SU-DHL-6 (cell line): ENCODE data around the gene LAPTM4A.
"Not testable (repeated sequence)": the region's sequence is repeated elsewhere in the genome, so short reads cannot be mapped to it uniquely, and the experiment has no call there.

ENCODE experiments used
- H2AFZ ChIP-seq: fragments of 200-600 bp; sonication (generic); 2 replicates; pipeline ENCODE4 v1.6.1; 2014; ENCODE audit warnings: low read depth, mild to moderate bottlenecking, moderate library complexity, mixed read lengths, antibody characterized with exemption, low read length; ENCODE audit not compliant: severe bottlenecking
- H3F3A ChIP-seq: fragments of 200-600 bp; shearing (Covaris generic); 2 replicates; pipeline ENCODE4 v1.6.0; 2016; ENCODE audit warnings: antibody characterized with exemption, mild to moderate bottlenecking; ENCODE audit not compliant: insufficient read depth
- H3K27ac ChIP-seq: fragments of 200-600 bp; sonication (generic); 2 replicates; pipeline ENCODE4 v1.5.1; 2016; ENCODE audit warnings: low read depth, mild to moderate bottlenecking, low read length, moderate library complexity, mixed read lengths
- H3K27me3 ChIP-seq: fragments of 200-600 bp; sonication (generic), shearing (Covaris generic); 2 replicates; pipeline ENCODE4 v1.6.0; 2014; ENCODE audit warnings: mild to moderate bottlenecking, low read length
- H3K36me3 ChIP-seq: fragments of 200-600 bp; sonication (generic); 2 replicates; pipeline ENCODE4 v1.6.1; 2014; ENCODE audit warnings: mild to moderate bottlenecking, low read length, mixed read lengths
- H3K4me2 ChIP-seq: fragments of 300-600, 200-600 bp; shearing (Covaris generic), sonication (generic); 2 replicates; pipeline ENCODE4 v1.6.0; 2014; ENCODE audit warnings: low read length, low read depth, mild to moderate bottlenecking; ENCODE audit not compliant: poor library complexity, severe bottlenecking
- H3K4me3 ChIP-seq: fragments of 200-600 bp; sonication (generic); 2 replicates; pipeline ENCODE4 v1.5.1; 2014; ENCODE audit warnings: antibody characterized with exemption, low read length, mild to moderate bottlenecking, mixed read lengths; ENCODE audit not compliant: insufficient read depth, poor library complexity, severe bottlenecking
- H3K79me2 ChIP-seq: fragments of 200-600 bp; sonication (generic); 2 replicates; pipeline ENCODE4 v1.6.1; 2014; ENCODE audit warnings: mild to moderate bottlenecking, low read length, moderate library complexity; ENCODE audit not compliant: insufficient read depth
- H3K9ac ChIP-seq: fragments of 200-600 bp; sonication (generic); 2 replicates; pipeline ENCODE4 v1.7.0; 2014; ENCODE audit warnings: mild to moderate bottlenecking, low read length
- H3K9me2 ChIP-seq: fragments of 200-600 bp; sonication (generic); replicated peaks from 2 replicates; pipeline ENCODE4 v1.6.1; 2014; ENCODE audit warnings: low read length; ENCODE audit not compliant: insufficient read depth
- H3K9me3 ChIP-seq: fragments of 200-600 bp; sonication (generic); 2 replicates; pipeline ENCODE4 v1.6.1; 2014; ENCODE audit warnings: low read length, mixed read lengths; ENCODE audit not compliant: insufficient read depth
- H4K20me1 ChIP-seq: fragments of 200-600 bp; sonication (generic); 2 replicates; pipeline ENCODE4 v1.6.1; 2014; ENCODE audit warnings: low read depth, mild to moderate bottlenecking, antibody characterized with exemption, low read length, moderate library complexity, mixed read lengths
- CTCF ChIP-seq: fragments of 200-600 bp; sonication (generic); IDR thresholded peaks from one replicate; pipeline ENCODE4 v1.5.1; 2017; ENCODE audit warnings: antibody characterized with exemption, mild to moderate bottlenecking, low read length, moderate library complexity; ENCODE audit not compliant: insufficient read depth, poor library complexity, severe bottlenecking
- EZH2phosphoT487 ChIP-seq: fragments of 200-600 bp; sonication (generic), shearing (Covaris generic); conservative IDR thresholded peaks from 2 replicates; pipeline ENCODE4 v1.6.1; 2018; ENCODE audit warnings: mild to moderate bottlenecking, antibody characterized with exemption, low read length, moderate library complexity, mixed read lengths

LAPTM4A gene

GRCh38 chr2:20074901-20075300, 23.5 kb upstream of the LAPTM4A start:
- no peaks in the 10 kb centered on the region for H3K9me3 ChIP-seq
- H3K27me3 ChIP-seq: no peaks in the 10 kb centered on the region
- TF ChIP-seq CTCF (no peak), EZH2phosphoT487 (no peak)
- no peaks in the 10 kb centered on the region for H3K36me3 ChIP-seq
- H4K20me1 ChIP-seq: no peaks in the 10 kb centered on the region
- no peaks in the 10 kb centered on the region for H3F3A ChIP-seq
- no peaks in the 10 kb centered on the region for H3K9me2 ChIP-seq
- H2AFZ ChIP-seq: no peak overlapping the region
- no peak overlapping the region for H3K9ac ChIP-seq
- no peak overlapping the region for H3K27ac ChIP-seq
- no peak overlapping the region for H3K4me2 ChIP-seq
- H3K4me3 ChIP-seq: no peak overlapping the region
- no peaks in the 10 kb centered on the region for H3K79me2 ChIP-seq

DNA sequence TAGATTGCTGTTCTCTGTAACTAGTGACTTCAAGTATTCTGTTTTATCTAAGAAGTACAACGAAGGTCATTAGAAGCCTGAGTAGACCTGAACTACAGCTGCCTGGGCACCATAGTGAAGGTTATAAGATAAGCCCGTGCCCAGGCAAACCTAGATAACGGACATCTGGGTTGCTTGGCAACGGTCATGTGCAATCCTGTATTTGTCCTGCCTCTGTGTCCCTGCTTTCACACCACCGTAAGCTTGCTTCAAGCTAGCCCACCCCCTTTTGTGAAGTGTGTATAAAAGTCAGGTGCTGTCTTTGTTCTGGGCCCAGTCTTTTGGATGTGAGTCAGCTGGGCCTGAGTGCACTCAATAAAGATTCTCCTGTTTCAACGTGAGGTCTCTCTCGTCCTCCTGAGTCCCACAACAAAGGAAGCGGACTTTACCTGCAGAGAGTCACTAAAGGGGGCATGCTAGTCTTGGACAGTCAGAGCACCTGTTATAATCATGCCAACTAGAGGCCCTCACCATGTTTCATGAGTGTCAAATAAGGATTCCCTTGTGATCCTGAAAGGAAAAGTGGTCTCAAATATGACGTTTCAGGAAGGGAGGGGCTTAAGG, 22.7 kb upstream of the LAPTM4A start:
- H3K9ac ChIP-seq, H3K36me3 ChIP-seq, H3K4me2 ChIP-seq, H3K9me3 ChIP-seq, H3K4me3 ChIP-seq, H3K79me2 ChIP-seq, H3K9me2 ChIP-seq, H4K20me1 ChIP-seq, H3K27me3 ChIP-seq, H3K27ac ChIP-seq, H3F3A ChIP-seq, H2AFZ ChIP-seq: not testable (repeated sequence)

GRCh38 chr2:20073460-20073859, 22.0 kb upstream of the LAPTM4A start:
- Histone ChIP-seq H4K20me1 (no peaks in the 10 kb centered on the region), H2AFZ (no peak overlapping the region), H3K4me3 (no peak overlapping the region)

More at GRCh38 chr2:20073460-20073859, 22.0 kb upstream of the LAPTM4A start:
- no peaks in the 10 kb centered on the region for H3K9me2 ChIP-seq
- H3K36me3 ChIP-seq: no peaks in the 10 kb centered on the region
- no peak overlapping the region for H3K27ac ChIP-seq
- H3K9ac ChIP-seq: no peak overlapping the region
- no peaks in the 10 kb centered on the region for H3K9me3 ChIP-seq
- no peak for TF ChIP-seq CTCF
- no peak for TF ChIP-seq EZH2phosphoT487
- no peaks in the 10 kb centered on the region for H3K79me2 ChIP-seq
- no peak overlapping the region for H3K4me2 ChIP-seq
- H3F3A ChIP-seq: no peaks in the 10 kb centered on the region
- H3K27me3 ChIP-seq: no peaks in the 10 kb centered on the region
